ENCODE data around the gene ZAP70.

DNA sequence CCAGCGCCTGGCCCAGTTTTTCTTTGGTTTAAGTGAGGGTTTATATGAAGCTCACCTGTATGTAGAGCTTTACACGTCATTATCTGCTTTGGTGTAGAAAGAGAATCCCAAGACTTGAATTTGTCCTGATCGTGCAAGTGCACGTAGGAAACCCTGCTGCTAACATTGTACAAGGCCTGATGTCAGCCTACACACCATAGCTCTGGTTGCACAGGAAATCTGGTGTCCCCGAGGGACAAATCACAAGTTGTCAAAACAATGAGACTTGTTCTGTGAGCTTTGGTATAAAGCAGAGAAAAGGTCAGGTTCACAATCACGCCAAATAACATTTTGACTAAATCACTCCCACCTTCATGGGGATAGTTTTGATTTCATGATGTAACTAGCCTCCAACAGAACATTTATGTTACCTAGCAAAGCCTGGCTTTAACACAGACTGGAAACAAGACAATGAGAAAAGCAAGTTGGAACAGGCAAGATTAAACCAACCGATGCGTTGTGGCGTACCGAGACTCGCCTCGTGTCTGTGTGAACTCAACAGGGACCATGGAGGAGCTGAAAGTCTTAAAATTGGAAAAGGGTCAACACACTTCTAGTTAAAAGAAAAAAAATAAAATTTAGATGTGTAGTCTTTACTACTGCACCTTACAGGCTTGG, 41.4 kb downstream of the ZAP70 start:
- TF ChIP-seq, protein P1, sequence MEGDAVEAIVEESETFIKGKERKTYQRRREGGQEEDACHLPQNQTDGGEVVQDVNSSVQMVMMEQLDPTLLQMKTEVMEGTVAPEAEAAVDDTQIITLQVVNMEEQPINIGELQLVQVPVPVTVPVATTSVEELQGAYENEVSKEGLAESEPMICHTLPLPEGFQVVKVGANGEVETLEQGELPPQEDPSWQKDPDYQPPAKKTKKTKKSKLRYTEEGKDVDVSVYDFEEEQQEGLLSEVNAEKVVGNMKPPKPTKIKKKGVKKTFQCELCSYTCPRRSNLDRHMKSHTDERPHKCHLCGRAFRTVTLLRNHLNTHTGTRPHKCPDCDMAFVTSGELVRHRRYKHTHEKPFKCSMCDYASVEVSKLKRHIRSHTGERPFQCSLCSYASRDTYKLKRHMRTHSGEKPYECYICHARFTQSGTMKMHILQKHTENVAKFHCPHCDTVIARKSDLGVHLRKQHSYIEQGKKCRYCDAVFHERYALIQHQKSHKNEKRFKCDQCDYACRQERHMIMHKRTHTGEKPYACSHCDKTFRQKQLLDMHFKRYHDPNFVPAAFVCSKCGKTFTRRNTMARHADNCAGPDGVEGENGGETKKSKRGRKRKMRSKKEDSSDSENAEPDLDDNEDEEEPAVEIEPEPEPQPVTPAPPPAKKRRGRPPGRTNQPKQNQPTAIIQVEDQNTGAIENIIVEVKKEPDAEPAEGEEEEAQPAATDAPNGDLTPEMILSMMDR (IDR thresholded peaks at IDR 0.05), result no peak
- no peak for TF ChIP-seq KDM1A (IDR thresholded peaks at IDR 0.05; ENCODE audit: low read depth)
- TF ChIP-seq RAD21 (conservative IDR thresholded peaks at IDR 0.05 in 1 of 2, IDR thresholded peaks at IDR 0.05 in 1 of 2), result no peak
- TF ChIP-seq ZSCAN20 (CRISPR knock-in tag; IDR thresholded peaks at IDR 0.05), result no peak
- TF ChIP-seq POLR2A (IDR thresholded peaks at IDR 0.05; ENCODE audit: low read length), result no peak
- TF ChIP-seq NR3C1 (IDR thresholded peaks at IDR 0.05), result no peak
- no peak for TF ChIP-seq CBX2 (IDR thresholded peaks at IDR 0.05; ENCODE audit: borderline replicate concordance, low read depth)
- no peak for TF ChIP-seq JUN (IDR thresholded peaks at IDR 0.05)
- TF ChIP-seq RFX5 (IDR thresholded peaks at IDR 0.05), result no peak
- TF ChIP-seq, protein P2, sequence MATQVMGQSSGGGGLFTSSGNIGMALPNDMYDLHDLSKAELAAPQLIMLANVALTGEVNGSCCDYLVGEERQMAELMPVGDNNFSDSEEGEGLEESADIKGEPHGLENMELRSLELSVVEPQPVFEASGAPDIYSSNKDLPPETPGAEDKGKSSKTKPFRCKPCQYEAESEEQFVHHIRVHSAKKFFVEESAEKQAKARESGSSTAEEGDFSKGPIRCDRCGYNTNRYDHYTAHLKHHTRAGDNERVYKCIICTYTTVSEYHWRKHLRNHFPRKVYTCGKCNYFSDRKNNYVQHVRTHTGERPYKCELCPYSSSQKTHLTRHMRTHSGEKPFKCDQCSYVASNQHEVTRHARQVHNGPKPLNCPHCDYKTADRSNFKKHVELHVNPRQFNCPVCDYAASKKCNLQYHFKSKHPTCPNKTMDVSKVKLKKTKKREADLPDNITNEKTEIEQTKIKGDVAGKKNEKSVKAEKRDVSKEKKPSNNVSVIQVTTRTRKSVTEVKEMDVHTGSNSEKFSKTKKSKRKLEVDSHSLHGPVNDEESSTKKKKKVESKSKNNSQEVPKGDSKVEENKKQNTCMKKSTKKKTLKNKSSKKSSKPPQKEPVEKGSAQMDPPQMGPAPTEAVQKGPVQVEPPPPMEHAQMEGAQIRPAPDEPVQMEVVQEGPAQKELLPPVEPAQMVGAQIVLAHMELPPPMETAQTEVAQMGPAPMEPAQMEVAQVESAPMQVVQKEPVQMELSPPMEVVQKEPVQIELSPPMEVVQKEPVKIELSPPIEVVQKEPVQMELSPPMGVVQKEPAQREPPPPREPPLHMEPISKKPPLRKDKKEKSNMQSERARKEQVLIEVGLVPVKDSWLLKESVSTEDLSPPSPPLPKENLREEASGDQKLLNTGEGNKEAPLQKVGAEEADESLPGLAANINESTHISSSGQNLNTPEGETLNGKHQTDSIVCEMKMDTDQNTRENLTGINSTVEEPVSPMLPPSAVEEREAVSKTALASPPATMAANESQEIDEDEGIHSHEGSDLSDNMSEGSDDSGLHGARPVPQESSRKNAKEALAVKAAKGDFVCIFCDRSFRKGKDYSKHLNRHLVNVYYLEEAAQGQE (IDR thresholded peaks at IDR 0.05), result no peak
- TF ChIP-seq EP300 (IDR thresholded peaks at IDR 0.05), result no peak
- TF ChIP-seq POLR2AphosphoS2 (conservative IDR thresholded peaks at IDR 0.05; ENCODE audit: low read length), result no peak
- TF ChIP-seq, protein P3, sequence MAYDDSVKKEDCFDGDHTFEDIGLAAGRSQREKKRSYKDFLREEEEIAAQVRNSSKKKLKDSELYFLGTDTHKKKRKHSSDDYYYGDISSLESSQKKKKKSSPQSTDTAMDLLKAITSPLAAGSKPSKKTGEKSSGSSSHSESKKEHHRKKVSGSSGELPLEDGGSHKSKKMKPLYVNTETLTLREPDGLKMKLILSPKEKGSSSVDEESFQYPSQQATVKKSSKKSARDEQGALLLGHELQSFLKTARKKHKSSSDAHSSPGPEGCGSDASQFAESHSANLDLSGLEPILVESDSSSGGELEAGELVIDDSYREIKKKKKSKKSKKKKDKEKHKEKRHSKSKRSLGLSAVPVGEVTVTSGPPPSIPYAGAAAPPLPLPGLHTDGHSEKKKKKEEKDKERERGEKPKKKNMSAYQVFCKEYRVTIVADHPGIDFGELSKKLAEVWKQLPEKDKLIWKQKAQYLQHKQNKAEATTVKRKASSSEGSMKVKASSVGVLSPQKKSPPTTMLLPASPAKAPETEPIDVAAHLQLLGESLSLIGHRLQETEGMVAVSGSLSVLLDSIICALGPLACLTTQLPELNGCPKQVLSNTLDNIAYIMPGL (CRISPR knock-in tag; IDR thresholded peaks at IDR 0.05; ENCODE audit: borderline replicate concordance), result no peak

Data from A549 (cell line).